NCI-H226 (cell line): Measurements from ENCODE around the gene RDM1.
"Not testable (repeated sequence)": the region's sequence is repeated elsewhere in the genome, so short reads cannot be mapped to it uniquely, and the experiment has no call there.

Source experiments
- DNase-seq: peaks from one replicate; pipeline ENCODE4 v3.0.0-alpha.2; 2015

Gene RDM1

GRCh38 chr17:35897772-35898171 is 32.8 kb downstream of the RDM1 start:
- DNase-seq: not testable (repeated sequence)

DNA sequence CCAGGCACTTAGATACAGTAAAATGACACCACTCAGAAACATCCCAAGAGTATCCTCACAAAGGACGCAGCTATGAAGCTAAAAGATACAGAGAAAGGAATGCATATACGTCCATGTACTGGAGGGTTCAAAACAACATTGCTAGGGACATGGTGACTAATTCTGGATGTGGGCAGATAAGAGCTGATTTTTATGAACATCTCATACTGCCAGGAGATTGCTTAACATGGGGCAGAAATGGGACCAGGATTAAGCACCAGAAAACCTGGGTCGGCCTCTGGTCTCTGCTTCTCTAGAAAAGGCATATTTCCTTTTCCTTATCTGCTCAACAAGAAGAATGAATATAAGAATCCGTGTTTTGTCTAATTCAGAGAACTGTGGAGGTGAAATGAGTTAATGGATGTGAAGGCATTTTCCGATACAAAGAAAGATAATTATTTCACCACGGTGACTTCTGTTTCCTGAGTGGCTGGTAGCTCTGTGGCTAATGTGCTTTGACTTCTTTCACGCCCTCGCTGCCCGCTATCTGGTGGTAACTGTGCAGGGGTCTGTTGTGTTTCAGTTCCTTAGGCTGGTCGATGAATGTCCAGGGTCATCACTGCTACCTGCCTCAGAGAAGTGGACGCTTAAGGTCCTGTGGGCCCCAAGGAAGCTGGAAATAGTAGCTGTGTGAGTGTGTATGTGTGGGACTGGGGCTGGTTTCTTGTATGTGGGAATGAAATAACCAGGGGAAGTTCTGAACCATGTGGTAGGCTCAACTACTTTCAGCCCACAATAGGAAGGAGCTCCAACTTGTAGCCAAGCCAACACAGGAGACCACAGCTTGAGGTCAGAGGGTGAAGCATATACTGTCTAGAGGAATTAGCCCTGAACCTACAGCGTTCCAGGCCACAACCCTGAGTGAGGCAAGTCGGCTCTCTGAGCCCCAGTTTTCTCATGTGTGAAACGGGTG is 34.7 kb downstream of the RDM1 start:
- peak; percentile 25 for DNase-seq

GRCh38 chr17:35894206-35894605 is 36.4 kb downstream of the RDM1 start:
- DNase-seq: no peak

DNA sequence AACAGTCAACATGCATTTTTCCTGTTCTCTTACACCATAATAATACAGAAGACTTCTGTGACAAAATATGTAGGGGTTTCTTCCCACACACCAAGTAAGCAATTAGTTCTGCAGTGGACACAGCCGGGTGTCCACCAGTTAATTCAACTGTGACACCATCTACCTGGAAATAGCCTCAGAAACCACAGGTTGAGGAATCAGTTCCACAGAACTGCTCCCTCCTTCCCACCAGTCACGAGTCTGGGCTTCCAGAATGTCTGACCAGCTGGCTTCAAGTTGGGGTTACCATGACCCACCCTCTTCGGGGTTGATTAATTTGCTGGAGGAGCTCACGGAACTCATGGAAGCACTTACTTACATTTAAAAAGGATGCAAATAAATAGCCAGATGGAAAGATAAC is 36.8 kb downstream of the RDM1 start:
- DNase-seq: no peak

DNA sequence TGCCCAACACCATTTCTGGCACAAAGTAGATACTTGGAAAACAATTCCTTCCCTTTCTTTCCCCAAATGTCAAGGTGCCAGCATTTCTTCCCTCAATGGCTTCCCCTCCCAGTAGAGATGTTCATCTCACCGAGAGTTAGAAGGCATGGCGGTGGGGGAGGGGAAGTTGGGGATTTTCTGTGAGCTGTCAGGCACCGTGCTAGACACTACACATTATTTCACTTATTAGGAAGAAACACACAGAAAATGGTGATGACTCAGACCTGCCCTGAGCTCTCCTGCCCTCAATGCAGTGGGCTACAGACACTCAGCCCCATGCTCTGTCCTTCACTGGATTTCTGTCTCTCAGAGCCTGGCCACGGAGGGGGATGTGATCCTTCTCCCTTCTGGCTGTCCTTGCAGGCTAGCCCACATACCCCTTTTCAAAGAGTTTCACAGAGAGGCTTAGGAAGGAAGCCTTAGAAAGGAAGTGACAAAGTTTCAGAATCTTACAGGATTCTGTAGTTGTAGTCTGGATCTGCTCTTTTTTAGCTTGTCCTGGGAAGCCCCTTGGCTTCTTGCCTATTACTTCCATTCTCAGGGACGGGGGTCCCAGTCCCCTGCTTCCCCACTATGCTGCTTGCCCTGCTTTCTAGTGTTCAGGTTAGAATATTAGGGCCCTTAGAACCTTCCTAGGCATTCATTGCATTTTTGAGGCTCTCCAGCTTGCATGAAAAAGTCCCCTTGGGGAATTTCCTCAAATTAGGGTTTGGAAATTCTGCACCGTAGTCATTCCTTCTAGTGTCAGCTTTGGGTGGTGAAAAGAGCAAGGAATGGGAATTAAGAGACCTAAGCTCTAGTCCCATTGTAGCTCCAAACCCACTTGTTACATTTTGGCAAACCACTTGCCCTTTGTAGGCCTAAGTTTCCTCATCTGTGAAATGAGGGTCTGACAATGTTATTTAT is 38.2 kb downstream of the RDM1 start:
- no peak for DNase-seq

GRCh38 chr17:35891269-35891668 is 39.3 kb downstream of the RDM1 start:
- DNase-seq: no peak

- DNase-seq: no peak
Measured at GRCh38 chr17:35890774-35891155, 39.8 kb downstream of the RDM1 start.

- peak; percentile 85 for DNase-seq
Measured at GRCh38 chr17:35889818-35890773, 40.5 kb downstream of the RDM1 start.

GRCh38 chr17:35889241-35889640 is 41.3 kb downstream of the RDM1 start:
- no peak for DNase-seq

GRCh38 chr17:35879773-35880654 is 50.6 kb downstream of the RDM1 start, which contains the start of gene CCL5:
Gene CCL5 (minus strand): TSS chr17:35880360.
- peak; percentile 62 for DNase-seq

DNA sequence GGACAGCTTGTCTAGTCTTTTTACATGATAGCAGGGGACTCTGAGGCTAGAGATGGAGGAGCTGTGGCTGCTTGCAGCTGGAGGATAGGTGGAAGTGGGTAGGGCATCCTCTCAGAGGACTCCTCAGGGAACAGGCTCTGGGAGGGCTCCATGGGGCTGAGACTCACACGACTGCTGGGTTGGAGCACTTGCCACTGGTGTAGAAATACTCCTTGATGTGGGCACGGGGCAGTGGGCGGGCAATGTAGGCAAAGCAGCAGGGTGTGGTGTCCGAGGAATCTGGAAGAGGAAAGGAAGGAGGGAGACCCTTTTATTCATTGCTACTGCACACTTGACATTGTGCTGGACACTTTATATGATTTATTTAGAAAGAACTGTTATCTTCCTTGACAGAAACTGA is 52.2 kb downstream of the RDM1 start:
- DNase-seq: no peak

DNA sequence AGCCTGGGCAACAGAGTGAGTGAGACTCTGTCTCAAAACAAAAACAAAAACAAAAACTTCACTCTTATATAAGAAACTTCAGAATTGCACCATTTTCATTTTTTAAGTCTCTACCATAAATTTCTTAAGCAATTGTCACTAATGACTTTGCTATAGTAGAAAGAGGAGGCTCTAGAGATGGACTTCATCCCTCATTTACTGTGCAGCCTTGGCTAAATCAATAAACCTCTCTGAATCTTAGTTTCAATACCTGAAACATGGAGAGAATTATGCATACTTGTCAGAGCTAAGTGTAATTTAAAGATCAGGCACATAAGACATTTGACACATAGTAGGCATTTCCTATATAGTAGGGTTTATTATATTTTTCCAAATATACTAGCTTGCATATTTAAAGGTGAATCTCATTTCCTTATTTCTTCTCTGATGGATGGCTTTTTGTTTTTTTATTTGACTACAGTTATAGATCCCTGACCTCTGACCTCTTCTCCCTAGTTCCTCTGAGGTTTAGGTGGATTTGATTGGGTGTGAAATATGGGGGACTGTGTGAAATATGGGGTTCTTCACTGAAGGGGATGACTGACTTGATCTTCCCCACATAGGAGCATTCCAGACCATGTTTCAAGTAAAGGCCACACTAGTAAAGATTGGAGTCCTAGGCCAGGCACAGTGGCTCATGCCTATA is 53.1 kb downstream of the RDM1 start:
- DNase-seq: no peak

DNA sequence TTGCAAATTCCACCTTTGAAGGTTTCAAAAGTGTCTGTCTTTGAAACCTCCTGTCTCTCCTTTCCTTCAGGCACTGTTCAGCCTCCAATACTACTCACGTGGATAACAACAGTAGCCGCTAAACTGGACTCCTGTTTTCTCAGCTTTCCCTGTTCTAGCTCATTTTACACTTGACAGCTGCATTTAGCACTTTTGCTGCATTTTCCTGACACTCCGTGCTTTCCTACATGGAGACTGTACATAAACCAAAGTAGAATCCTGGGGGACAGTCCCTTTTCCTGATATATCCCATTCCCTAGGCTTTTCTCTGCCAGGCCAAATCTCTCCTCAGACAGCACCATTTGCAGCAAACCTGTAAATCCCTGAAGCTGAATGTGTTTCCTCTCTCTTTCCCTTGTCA is 54.0 kb downstream of the RDM1 start:
- DNase-seq: no peak

- no peak for DNase-seq
Measured at GRCh38 chr17:35875800-35876139, 54.8 kb downstream of the RDM1 start.

DNA sequence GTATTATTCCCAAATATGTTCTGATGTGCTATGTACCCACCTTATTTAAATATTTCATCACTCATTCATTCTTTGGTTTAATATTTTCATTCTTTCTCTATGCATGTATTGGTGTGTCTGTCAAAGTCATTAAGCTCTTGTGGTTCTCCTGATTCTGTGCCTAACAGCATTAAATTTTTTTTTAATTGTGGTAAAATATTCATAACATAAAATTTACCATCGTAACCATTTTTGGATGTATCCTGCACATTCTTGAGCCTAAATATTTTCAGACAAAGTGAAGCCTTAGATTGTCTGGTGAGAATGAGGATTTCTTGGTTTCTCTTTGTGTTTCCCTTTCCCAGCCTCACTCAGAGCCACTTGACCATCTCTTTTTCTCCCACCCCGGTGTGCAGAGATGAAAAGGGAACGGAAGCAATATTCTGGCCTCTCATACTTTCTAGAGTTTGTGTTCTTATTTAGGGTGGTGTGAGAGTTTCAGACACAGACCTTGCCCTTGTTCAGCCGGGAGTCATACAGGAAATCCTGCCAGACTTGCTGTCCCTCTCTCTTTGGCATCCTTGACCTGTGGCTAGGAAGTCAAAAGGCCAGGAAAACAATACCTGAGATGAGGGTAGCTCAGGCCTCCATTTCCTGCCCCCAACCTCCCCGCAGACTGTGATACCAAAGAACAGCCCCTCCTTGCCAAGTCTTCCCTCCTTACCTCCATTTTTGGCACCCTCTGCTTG is 55.3 kb downstream of the RDM1 start:
- no peak for DNase-seq

DNA sequence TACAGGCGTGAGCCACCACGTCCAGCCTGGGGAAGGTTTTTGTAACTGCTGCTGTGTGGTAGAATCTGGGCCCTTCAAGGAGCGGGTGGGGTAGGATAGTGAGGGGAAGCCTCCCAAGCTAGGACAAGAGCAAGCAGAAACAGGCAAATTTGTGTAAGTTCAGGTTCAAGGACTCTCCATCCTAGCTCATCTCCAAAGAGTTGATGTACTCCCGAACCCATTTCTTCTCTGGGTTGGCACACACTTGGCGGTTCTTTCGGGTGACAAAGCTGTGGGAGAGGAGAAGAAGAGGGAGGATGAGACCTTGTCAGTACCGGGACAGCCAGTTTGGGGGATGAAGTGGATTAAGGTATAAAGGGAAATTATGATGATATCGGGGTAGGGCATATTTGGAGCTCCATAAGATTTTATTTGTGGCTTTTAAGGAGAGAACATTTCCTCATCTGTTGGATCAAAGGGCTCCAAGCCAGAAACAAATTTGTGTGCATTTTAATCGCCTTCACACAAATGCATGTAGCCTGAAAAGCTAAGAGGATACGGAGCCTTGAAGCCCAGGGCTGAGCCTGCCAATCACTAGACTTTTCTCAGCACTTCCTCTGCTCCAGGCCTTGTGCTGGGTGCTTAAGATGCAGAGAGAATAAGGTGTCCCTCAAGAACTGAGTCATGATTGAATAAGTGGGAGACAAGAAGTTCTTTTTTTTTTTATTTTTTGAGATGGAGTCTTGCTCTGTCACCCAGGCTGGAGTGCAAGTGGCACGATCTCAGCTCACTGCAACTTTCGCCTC is 58.2 kb downstream of the RDM1 start:
- DNase-seq: no peak

DNA sequence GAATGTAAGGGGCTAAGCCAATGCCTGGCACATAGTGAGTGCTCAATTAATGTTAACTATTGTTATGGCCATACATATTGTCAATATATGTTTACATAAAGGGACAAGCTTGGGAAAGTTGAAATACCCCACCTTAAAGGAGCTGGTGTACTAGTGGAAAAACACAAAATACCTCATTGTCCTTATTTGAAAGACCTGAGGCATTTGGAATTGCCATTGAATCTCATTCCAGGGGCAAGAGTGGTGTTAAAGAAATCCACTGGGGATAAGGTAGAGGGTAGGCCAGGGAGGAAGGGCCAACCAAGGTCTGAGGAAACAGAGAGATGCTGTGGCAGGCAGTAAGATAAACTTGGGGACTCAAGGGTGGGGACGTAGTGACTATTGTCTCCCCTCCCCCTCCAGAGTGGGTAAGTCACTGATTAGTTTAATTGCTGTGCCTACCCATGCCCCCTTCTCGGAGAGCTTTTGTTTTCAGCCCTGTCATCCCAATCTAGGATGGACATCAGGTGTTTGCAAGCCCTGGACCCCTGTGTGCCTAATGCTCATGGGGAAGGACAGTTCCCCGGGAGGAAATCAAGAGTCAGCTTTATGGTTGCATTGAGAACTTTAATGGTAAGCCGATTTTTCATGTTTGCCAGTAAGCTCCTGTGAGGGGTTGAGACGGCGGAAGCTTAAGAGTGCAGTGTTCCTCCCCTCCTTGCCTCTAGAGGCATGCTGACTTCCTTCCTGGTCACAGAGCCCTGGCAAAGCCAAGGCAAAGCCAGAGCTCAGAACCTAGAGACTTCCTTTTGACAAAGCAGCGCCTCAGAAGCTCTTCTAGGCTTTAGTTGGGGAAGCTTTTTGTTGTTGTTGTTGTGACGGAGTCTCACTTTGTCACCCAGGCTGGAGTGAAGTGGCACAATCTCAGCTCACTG is 59.4 kb downstream of the RDM1 start:
- DNase-seq: no peak

- no peak for DNase-seq
Measured at GRCh38 chr17:35868737-35869136, 61.8 kb downstream of the RDM1 start, which contains the start of gene HEATR9. Gene HEATR9 (minus strand): TSS chr17:35868891. CDS start chr17:35868742, 149 bp downstream.
